DND-41 (cell line): ENCODE results near the gene PTCD3.

Experiments used
- CTCF ChIP-seq: IDR thresholded peaks from 2 replicates; pipeline ENCODE4 v1.5.1; 2012; ENCODE audit warnings: borderline replicate concordance, low read length, moderate library complexity, mild to moderate bottlenecking; ENCODE audit not compliant: poor library complexity, severe bottlenecking; ENCODE audit errors: extremely low read depth
- EZH2 ChIP-seq: IDR thresholded peaks from 3 replicates; pipeline ENCODE4 v1.6.1; 2012; ENCODE audit warnings: borderline replicate concordance, low read depth, mild to moderate bottlenecking, moderate library complexity, low read length, inconsistent platforms; ENCODE audit not compliant: severe bottlenecking

DNA sequence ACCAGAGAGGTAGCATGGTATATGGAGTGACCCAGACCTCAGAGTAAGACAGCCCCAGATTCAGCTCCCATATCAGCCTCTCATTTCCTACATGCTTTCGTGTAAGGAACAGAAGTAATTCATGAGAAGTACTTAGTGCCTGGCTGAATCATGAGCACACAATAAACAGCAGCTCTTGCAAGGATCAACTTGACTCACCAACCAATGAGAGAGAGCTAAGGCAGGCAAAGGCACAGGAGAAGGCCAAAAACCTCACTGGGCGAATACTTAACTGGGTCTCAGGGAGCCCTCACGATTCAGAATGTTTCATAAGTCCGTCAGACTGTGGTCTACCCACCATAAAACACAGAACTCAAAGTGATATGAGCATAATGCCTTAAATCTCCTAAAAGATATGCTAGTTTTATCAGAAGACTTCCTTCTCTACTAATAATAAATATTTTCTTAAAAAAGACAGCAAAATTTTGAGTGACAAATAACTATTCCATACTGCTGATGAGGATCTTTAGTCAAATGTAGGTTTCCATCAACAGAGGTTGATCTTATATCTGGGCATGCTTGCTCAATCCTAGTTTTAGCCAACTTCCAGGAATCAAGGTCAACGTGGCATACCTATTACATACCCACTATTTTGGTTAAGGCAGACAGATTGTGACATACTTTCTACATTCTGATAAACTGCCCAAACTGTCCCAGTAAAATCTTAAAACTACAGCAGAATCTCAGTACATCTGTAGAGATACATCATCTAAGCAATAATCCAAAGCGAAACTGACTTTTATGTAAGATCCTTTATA is 54.3 kb downstream of the PTCD3 start:
- no peak for TF ChIP-seq CTCF
- TF ChIP-seq EZH2: no peak
